HCT116 (cell line): ENCODE results near the gene ARMH4. TPM values are rescaled to one million over a fixed set of nuclear protein-coding genes. Genes with fewer than 3 reads are reported as not detected.

Experiments used
- ATAC-seq: fragments of 200-7000 bp; cut with Tn5 transposase; 2 replicates; pipeline ENCODE4 v1.9.1; 2020; ENCODE audit warnings: mild to moderate bottlenecking, moderate library complexity
- BruUV-seq: library from RNA; stranded (reverse); fragments of 400-500 nt; replicated peaks from 2 replicates; lab custom pipeline; 2021; lab: Mats Ljungman, UMichigan
- CTCF ChIA-PET: fragments of 300-600 bp; sonication (Branson Sonifier 250); formaldehyde crosslinking; loops from one replicate; lab custom pipeline; 2021; ENCODE audit warnings: antibody characterized with exemption; lab: Charles Lee
- POLR2A ChIA-PET: fragments of 300-600, 350-600 bp; sonication (Branson Sonifier 250); formaldehyde crosslinking; loops from one replicate; lab custom pipeline; 2021; ENCODE audit warnings: antibody characterized with exemption; lab: Charles Lee
- RAD21 ChIA-PET, 2 experiments: fragments of 300-600 bp; sonication (Branson Sonifier 250); formaldehyde crosslinking; loops; one replicate each; lab custom pipeline; 2023; ENCODE audit warnings: low total read pairs in 2 of 2; ENCODE audit not compliant: uncharacterized antibody in 2 of 2, unreplicated experiment in 2 of 2, low non-redundant PET in 1 of 2; lab: Charles Lee
- DNase-seq: peaks from one replicate; pipeline ENCODE4 v3.0.0-alpha.2; 2010; ENCODE audit warnings: low read depth, low spot score
- H2AFZ ChIP-seq: fragments of 200-600 bp; shearing (Covaris generic), sonication (generic); 2 replicates; pipeline ENCODE4 v1.6.1; 2017; ENCODE audit warnings: low read depth, mixed run types, mixed read lengths, antibody characterized with exemption, low read length; ENCODE audit not compliant: poor library complexity, severe bottlenecking
- H3K27ac ChIP-seq: 2 replicates; pipeline ENCODE4 v1.5.1; 2012; ENCODE audit warnings: low read depth, low read length
- H3K27me3 ChIP-seq: fragments of 200-600 bp; sonication (generic); 2 replicates; pipeline ENCODE4 v1.6.1; 2016; ENCODE audit warnings: mixed run types, low read length, mixed read lengths; ENCODE audit not compliant: insufficient read depth
- H3K36me3 ChIP-seq, 2 experiments: fragments of 200-500 bp in 1 of 2; fragments of 200-600 bp in 1 of 2; sonication (Bioruptor generic) in 1 of 2; sonication (generic) in 1 of 2; 2 replicates each; pipeline versions ENCODE4 v1.5.1 to v1.6.1; 2014 to 2016; ENCODE audit warnings: low read length in 2 of 2, inconsistent platforms in 1 of 2, mixed read lengths in 1 of 2, mixed run types in 1 of 2; ENCODE audit not compliant: insufficient read depth in 2 of 2, control insufficient read depth in 1 of 2
- H3K4me1 ChIP-seq, 2 experiments: fragments of 200-600 bp in 1 of 2; sonication (generic) in 1 of 2; 2 replicates each; pipeline versions ENCODE4 v1.5.1 to v1.6.1; 2012 to 2017; ENCODE audit warnings: low read length in 2 of 2, inconsistent platforms in 1 of 2, mild to moderate bottlenecking in 1 of 2, mixed read lengths in 1 of 2, mixed run types in 1 of 2, moderate library complexity in 1 of 2; ENCODE audit not compliant: insufficient read depth in 2 of 2, control insufficient read depth in 1 of 2
- H3K4me2 ChIP-seq: fragments of 200-600 bp; sonication (generic); 2 replicates; pipeline ENCODE4 v1.6.1; 2017; ENCODE audit warnings: mixed run types, low read length, mixed read lengths
- H3K4me3 ChIP-seq, 2 experiments: fragments of 200-600 bp in 1 of 2; sonication (generic) in 1 of 2; replicated peaks in 1 of 2; 2 replicates each; pipeline ENCODE4 v1.5.1; 2011 to 2016; ENCODE audit warnings: low read length in 2 of 2, control low read depth in 1 of 2, low read depth in 1 of 2, mild to moderate bottlenecking in 1 of 2, mixed read lengths in 1 of 2, mixed run types in 1 of 2
- H3K79me2 ChIP-seq: fragments of 200-600 bp; sonication (generic); 2 replicates; pipeline ENCODE4 v1.6.1; 2017; ENCODE audit warnings: mild to moderate bottlenecking, mixed run types, low read length, moderate library complexity, mixed read lengths; ENCODE audit not compliant: insufficient read depth
- H3K9ac ChIP-seq: fragments of 200-600 bp; sonication (generic); 2 replicates; pipeline ENCODE4 v1.6.1; 2016; ENCODE audit warnings: low read length, mixed read lengths
- H3K9me2 ChIP-seq: fragments of 200-600 bp; sonication (generic), shearing (Covaris generic); 2 replicates; pipeline ENCODE4 v1.6.1; 2017; ENCODE audit warnings: mixed run types, mild to moderate bottlenecking, moderate library complexity; ENCODE audit not compliant: insufficient read depth
- H3K9me3 ChIP-seq, 2 experiments: fragments of 200-500 bp in 1 of 2; fragments of 200-600 bp in 1 of 2; sonication (Bioruptor generic) in 1 of 2; sonication (generic) in 1 of 2; 2 replicates each; pipeline ENCODE4 v1.6.1; 2014 to 2017; ENCODE audit warnings: low read length in 2 of 2, mixed read lengths in 2 of 2, inconsistent platforms in 1 of 2, low read depth in 1 of 2, mild to moderate bottlenecking in 1 of 2, mixed run types in 1 of 2, moderate library complexity in 1 of 2; ENCODE audit not compliant: control insufficient read depth in 1 of 2, insufficient read depth in 1 of 2
- H4K20me1 ChIP-seq: fragments of 200-600 bp; sonication (generic), shearing (Covaris generic); 2 replicates; pipeline ENCODE4 v1.6.1; 2017; ENCODE audit warnings: mixed run types, mild to moderate bottlenecking, moderate library complexity; ENCODE audit not compliant: insufficient read depth
- ATF3 ChIP-seq: IDR thresholded peaks from 2 replicates; pipeline ENCODE4 v1.6.1; 2012
- CBX3 ChIP-seq: IDR thresholded peaks from 2 replicates; pipeline ENCODE4 v1.6.1; 2012; ENCODE audit warnings: low read depth
- CEBPB ChIP-seq: IDR thresholded peaks from 2 replicates; pipeline ENCODE4 v1.6.1; 2012; ENCODE audit warnings: low read depth
- CTCF ChIP-seq, 3 experiments: fragments of 200-600 bp in 1 of 3; sonication (generic) in 1 of 3; IDR thresholded peaks in 2 of 3; conservative IDR thresholded peaks in 1 of 3; 2 replicates each; pipeline ENCODE4 v1.5.1; 2012 to 2017; ENCODE audit warnings: low read depth in 2 of 3, low read length in 2 of 3, antibody characterized with exemption in 1 of 3, borderline replicate concordance in 1 of 3, control low read depth in 1 of 3, mild to moderate bottlenecking in 1 of 3, mixed read lengths in 1 of 3, mixed run types in 1 of 3, moderate library complexity in 1 of 3; ENCODE audit not compliant: insufficient read depth in 1 of 3
- EGR1 ChIP-seq: IDR thresholded peaks from 2 replicates; pipeline ENCODE4 v1.6.1; 2012; ENCODE audit warnings: low read depth
- ELF1 ChIP-seq: IDR thresholded peaks from 2 replicates; pipeline ENCODE4 v1.6.1; 2012; ENCODE audit warnings: low read depth, borderline replicate concordance
- EZH2phosphoT487 ChIP-seq: fragments of 200-600 bp; IDR thresholded peaks from 2 replicates; pipeline ENCODE4 v1.6.1; 2018; ENCODE audit warnings: antibody characterized with exemption, borderline replicate concordance
- FOSL1 ChIP-seq: IDR thresholded peaks from 2 replicates; pipeline ENCODE4 v1.6.1; 2012; ENCODE audit warnings: low read depth
- JUND ChIP-seq: IDR thresholded peaks from 2 replicates; pipeline ENCODE4 v1.6.1; 2012
- MAX ChIP-seq: IDR thresholded peaks from 2 replicates; pipeline ENCODE4 v1.6.1; 2012
- POLR2A ChIP-seq: IDR thresholded peaks from 2 replicates; pipeline ENCODE4 v1.7.0; 2011; ENCODE audit warnings: borderline replicate concordance; ENCODE audit not compliant: insufficient read depth, insufficient read length; ENCODE audit errors: extremely low read depth
- POLR2AphosphoS5 ChIP-seq: IDR thresholded peaks from 2 replicates; pipeline ENCODE4 v1.6.1; 2011; ENCODE audit warnings: mild to moderate bottlenecking, low read depth, low read length, moderate library complexity
- RAD21 ChIP-seq: IDR thresholded peaks from 2 replicates; pipeline ENCODE4 v1.6.1; 2012; ENCODE audit warnings: low read depth, mild to moderate bottlenecking
- REST ChIP-seq: IDR thresholded peaks from 2 replicates; pipeline ENCODE4 v1.6.1; 2012; ENCODE audit warnings: low read depth
- SIN3A ChIP-seq: IDR thresholded peaks from 2 replicates; pipeline ENCODE4 v1.6.1; 2012; ENCODE audit warnings: low read depth
- SP1 ChIP-seq: IDR thresholded peaks from 2 replicates; pipeline ENCODE4 v1.6.1; 2012; ENCODE audit warnings: low read depth
- SRF ChIP-seq: IDR thresholded peaks from 2 replicates; pipeline ENCODE4 v1.6.1; 2012; ENCODE audit warnings: low read depth
- TCF7L2 ChIP-seq: IDR thresholded peaks from 2 replicates; pipeline ENCODE4 v1.7.0; 2011; ENCODE audit warnings: borderline replicate concordance, inconsistent platforms; ENCODE audit not compliant: insufficient read depth, insufficient read length; ENCODE audit errors: extremely low read depth
- YY1 ChIP-seq: IDR thresholded peaks from 2 replicates; pipeline ENCODE4 v1.6.1; 2011; ENCODE audit warnings: low read length, low read depth, moderate library complexity, mild to moderate bottlenecking; ENCODE audit not compliant: insufficient replicate concordance; ENCODE audit errors: extremely low read depth
- ZFX ChIP-seq: fragments of 450-650 bp; IDR thresholded peaks from 2 replicates; pipeline ENCODE4 v1.6.1; 2017
- ZNF274 ChIP-seq: fragments of 200-500 bp; sonication (Bioruptor generic); IDR thresholded peaks from 2 replicates; pipeline ENCODE4 v1.6.1; 2014; ENCODE audit warnings: mild to moderate bottlenecking, low read depth, low read length, inconsistent platforms
- intact Hi-C: fragments of 100-400 bp; cut with micrococcal nuclease; formaldehyde crosslinking; loops from 2 replicates; pipeline ENCODE4 v1.10.0; 2022
- total RNA-seq: library from RNA; stranded (reverse); gene quantifications from one replicate; pipeline ENCODE4 v1.2.1, GENCODE V29; 2021; ENCODE audit not compliant: unreplicated experiment

ARMH4 gene
- total RNA-seq, 1 experiment from 2014 or later, result 1.7 TPM

DNA sequence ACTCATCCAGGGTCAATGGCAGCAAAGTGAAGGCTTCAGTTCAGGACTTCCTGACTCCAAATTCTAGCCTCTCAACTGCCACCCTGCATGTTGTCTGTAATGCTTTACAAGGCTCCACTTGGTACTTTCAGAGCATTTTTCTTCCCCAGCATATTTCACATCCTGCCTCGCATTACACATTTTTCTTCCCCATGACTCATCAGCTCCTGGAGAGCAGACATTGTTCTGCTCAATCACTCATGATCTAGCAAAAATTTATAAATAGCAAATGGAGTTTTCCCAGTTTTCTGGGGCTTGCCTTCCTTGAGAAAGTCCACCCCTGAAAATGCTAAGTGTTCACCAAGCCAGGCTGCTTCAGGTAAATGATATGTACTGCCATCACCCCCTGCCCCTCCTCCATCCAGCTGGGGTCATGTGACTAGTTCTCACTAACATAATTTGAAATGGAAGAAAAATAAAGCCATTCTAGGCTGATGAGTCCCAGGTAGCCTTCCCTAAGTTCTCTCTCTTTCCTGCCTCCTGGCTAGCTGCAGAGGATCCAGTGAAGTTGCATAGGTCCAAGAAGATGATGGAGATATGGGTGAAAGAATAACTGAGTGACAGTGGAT, 69.4 kb downstream of the ARMH4 start:
- peak overlapping the region; percentile 64; the same call in 1 of the 2 replicates for H3K27ac ChIP-seq
- TF ChIP-seq YY1 (no peak), CEBPB (peak; percentile 46; the same call in 1 of the 2 replicates), REST (no peak), SRF (no peak), CBX3 (0 out of 2 replicates have a peak, but pooled peaks have one; percentile 33), JUND (peak; percentile 71), ATF3 (no peak), ELF1 (no peak), CTCF (IDR thresholded peaks at IDR 0.05 in 2 of 3, conservative IDR thresholded peaks at IDR 0.05 in 1 of 3; ENCODE audit: borderline replicate concordance in 1 of 3, insufficient read depth in 1 of 3, low read depth in 2 of 3, low read length in 2 of 3) (no peak), EGR1 (no peak), POLR2AphosphoS5 (no peak), SP1 (peak; percentile 33; the same call in 1 of the 2 replicates), POLR2A (no peak), FOSL1 (peak; percentile 75), MAX (no peak), EZH2phosphoT487 (no peak), ZNF274 (no peak), ZFX (no peak), RAD21 (no peak), TCF7L2 (no peak), SIN3A (no peak)

More for the DNA sequence above, 69.4 kb downstream of the ARMH4 start:
- ChIA-PET RAD21 (no interaction called here), POLR2A (interaction anchor here (1.3 kb wide), 1 partner anchor 116 kb away, joined by 3 read pairs; no protein-coding TSS in a partner anchor), CTCF (interaction anchor here (1.7 kb wide), 1 partner anchor 9 kb away, joined by 6 read pairs; no protein-coding TSS in a partner anchor)
- ATAC-seq (peak; percentile 81), DNase-seq (peak; percentile 19)
- H3K4me1 ChIP-seq, result peaks cover 18 to 28% of the 10 kb centered on the region in 2 experiments
- H3K4me2 ChIP-seq, result peak overlapping the region; percentile 62
- peak overlapping the region in 1 of 2 experiments; percentile 8; a peak in 2 of 4 replicates for H3K4me3 ChIP-seq
- peak overlapping the region; percentile 16; the same call in 1 of the 2 replicates for H3K9ac ChIP-seq
- H3K27me3 ChIP-seq, result no peaks in the 10 kb centered on the region
- H2AFZ ChIP-seq, result peak overlapping the region; percentile 92
- no TSS peak for BruUV-seq
- intact Hi-C loops, result no loop called here
- H4K20me1 ChIP-seq, result no peaks in the 10 kb centered on the region
- H3K9me3 ChIP-seq, result no peaks in the 10 kb centered on the region
- H3K36me3 ChIP-seq, result no peaks in the 10 kb centered on the region
- no peaks in the 10 kb centered on the region for H3K9me2 ChIP-seq
- H3K79me2 ChIP-seq, result no peaks in the 10 kb centered on the region
